Erythroblast (primary cell): ENCODE data around the gene SH2D3C.

Source experiments
- GATA1 ChIP-seq: IDR thresholded peaks from 2 replicates; pipeline ENCODE4 v1.6.1; 2011; ENCODE audit warnings: low read depth, mild to moderate bottlenecking, control low read depth, low read length, moderate library complexity
- POLR2A ChIP-seq: IDR thresholded peaks from 2 replicates; pipeline ENCODE4 v1.6.1; 2011; ENCODE audit warnings: mild to moderate bottlenecking, low read length

DNA sequence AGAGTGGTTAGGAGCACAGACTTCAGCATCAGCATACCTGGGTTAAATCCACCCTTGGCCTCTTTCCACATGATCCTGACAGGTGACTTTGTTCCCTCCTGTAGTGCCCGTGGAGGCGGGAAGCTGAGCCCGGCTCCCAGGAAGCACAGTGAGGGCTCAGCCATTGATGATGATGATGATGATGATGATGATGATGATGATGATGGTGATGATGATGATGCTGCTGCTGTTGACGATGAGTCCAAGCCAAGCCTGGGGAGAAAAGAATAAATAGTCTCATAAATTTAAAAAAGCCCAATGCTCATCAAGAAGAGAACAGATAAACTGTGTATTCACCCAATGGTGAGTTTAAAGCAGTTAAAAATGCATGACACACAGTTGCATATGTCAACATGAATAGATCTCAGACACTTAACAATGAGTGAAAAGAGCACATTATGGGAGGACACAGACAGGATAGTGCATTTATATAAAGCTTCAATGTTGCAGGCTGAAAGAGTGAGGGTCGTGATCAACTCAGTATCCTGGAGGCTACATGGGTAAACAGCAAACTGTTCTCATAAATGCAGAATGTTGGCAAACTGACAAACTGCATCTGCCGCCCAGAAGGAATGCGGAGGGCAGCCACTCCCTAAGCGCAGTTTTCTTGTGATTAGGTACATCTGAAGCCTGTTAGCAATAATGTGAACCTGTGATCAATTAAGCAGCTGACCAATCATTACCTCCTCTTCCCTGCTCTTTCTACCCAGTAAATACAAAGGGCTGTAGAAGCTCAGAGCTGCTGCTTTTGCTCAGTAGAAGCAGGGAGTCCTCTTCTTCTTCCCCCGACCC, 83.4 kb downstream of the SH2D3C start:
- TF ChIP-seq POLR2A (no peak), GATA1 (no peak)
